Osteoblast (primary cell): ENCODE measurements around the gene GATC. TPM values are rescaled to one million over a fixed set of nuclear protein-coding genes. Genes with fewer than 3 reads are reported as not detected.

Experiments
- DNase-seq: peaks from one replicate; pipeline ENCODE4 v3.0.0; 2011; ENCODE audit warnings: low spot score, mixed read lengths; ENCODE audit not compliant: insufficient read length; ENCODE audit errors: missing footprints
- H2AFZ ChIP-seq: 2 replicates; pipeline ENCODE4 v1.6.0; 2011; ENCODE audit warnings: mild to moderate bottlenecking, low read length
- H3K27ac ChIP-seq: 2 replicates; pipeline ENCODE4 v1.5.1; 2011; ENCODE audit warnings: mild to moderate bottlenecking, low read depth, low read length, moderate library complexity
- H3K27me3 ChIP-seq: 2 replicates; pipeline ENCODE4 v1.6.0; 2012; ENCODE audit warnings: mild to moderate bottlenecking, control low read depth, inconsistent platforms, low read length, moderate library complexity; ENCODE audit not compliant: insufficient read depth
- H3K36me3 ChIP-seq: 2 replicates; pipeline ENCODE4 v1.5.1; 2011; ENCODE audit warnings: mild to moderate bottlenecking, low read length, control low read depth, moderate library complexity; ENCODE audit not compliant: insufficient read depth
- H3K4me1 ChIP-seq: 2 replicates; pipeline ENCODE4 v1.5.1; 2011; ENCODE audit warnings: mild to moderate bottlenecking, low read length, control low read depth, moderate library complexity; ENCODE audit not compliant: insufficient read depth
- H3K4me2 ChIP-seq: 2 replicates; pipeline ENCODE4 v1.6.0; 2011; ENCODE audit warnings: mild to moderate bottlenecking, low read length; ENCODE audit not compliant: insufficient read depth
- H3K4me3 ChIP-seq: fragments of 200-600 bp; sonication (generic); 3 replicates; pipeline ENCODE4 v1.5.1; 2012; ENCODE audit warnings: mild to moderate bottlenecking, low read length, inconsistent platforms; ENCODE audit not compliant: insufficient read depth
- H3K79me2 ChIP-seq: 2 replicates; pipeline ENCODE4 v1.6.0; 2012; ENCODE audit warnings: mild to moderate bottlenecking, low read length, control low read depth, inconsistent platforms; ENCODE audit not compliant: insufficient read depth
- H3K9me3 ChIP-seq: 2 replicates; pipeline ENCODE4 v1.5.1; 2011; ENCODE audit warnings: low read depth, low read length, control low read depth
- H4K20me1 ChIP-seq: 2 replicates; pipeline ENCODE4 v1.6.0; 2012; ENCODE audit warnings: mild to moderate bottlenecking, low read length, control low read depth; ENCODE audit not compliant: insufficient read depth
- total RNA-seq: library from RNA; depleted of rRNA; stranded (reverse); fragments of >200 nt; gene quantifications from 2 replicates; pipeline ENCODE4 v1.2.3, GENCODE V29; 2012
- TF ChIP-seq, protein P1 (sequence below): IDR thresholded peaks from 2 replicates; pipeline ENCODE4 v1.5.1; 2011; ENCODE audit warnings: mild to moderate bottlenecking, low read depth, low read length, moderate library complexity; ENCODE audit errors: extremely low read depth

Gene GATC
- total RNA-seq, 1 donor, result 14.5 TPM

DNA sequence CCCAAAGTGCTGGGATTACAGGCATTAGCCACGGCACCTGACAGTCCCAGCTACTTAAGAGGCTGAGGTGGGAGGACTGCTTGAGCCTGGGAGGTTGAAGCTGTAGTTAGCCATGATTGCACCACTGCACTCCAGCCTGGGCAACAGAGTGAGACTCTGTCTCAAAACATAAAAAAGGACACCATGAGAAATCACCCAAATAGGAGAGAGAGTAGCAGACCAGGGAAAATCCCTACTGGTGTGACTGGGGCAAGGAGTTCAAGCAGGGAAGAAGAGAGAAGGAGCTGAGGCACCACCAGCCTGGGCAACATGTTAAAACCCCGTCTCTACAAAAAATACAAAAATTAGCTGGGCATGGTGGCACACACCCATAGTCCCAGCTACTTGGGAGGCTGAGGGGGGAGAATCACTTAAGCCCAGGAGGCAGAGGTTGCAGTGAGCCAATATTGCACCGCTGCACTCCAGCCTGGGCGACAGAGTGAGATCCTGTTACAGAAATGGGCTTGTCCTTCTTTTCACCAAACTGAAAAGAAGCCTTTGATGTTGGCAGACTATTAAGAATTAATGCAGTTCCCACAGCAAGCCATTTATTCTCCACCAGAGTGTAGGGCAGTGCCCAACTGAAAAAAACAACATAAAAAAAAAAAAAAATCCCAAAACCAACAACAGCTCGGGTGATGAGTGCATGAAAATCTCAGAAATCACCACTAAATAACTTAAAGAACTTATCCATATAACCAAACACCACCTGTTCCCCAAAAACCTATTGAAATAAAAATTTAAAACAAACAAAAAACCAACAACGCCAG is 27.8 kb downstream of the GATC start:
- Histone ChIP-seq H3K9me3 (no peaks in the 10 kb centered on the region), H3K79me2 (peaks cover 31% of the 10 kb centered on the region), H3K4me2 (peak overlapping the region; percentile 6), H3K27me3 (no peaks in the 10 kb centered on the region), H3K4me3 (no peak overlapping the region), H3K27ac (no peak overlapping the region), H3K36me3 (no peaks in the 10 kb centered on the region), H3K4me1 (peaks cover 14% of the 10 kb centered on the region), H2AFZ (no peak overlapping the region), H4K20me1 (peaks cover 3% of the 10 kb centered on the region)
- DNase-seq, result no peak
- TF ChIP-seq, protein P1, sequence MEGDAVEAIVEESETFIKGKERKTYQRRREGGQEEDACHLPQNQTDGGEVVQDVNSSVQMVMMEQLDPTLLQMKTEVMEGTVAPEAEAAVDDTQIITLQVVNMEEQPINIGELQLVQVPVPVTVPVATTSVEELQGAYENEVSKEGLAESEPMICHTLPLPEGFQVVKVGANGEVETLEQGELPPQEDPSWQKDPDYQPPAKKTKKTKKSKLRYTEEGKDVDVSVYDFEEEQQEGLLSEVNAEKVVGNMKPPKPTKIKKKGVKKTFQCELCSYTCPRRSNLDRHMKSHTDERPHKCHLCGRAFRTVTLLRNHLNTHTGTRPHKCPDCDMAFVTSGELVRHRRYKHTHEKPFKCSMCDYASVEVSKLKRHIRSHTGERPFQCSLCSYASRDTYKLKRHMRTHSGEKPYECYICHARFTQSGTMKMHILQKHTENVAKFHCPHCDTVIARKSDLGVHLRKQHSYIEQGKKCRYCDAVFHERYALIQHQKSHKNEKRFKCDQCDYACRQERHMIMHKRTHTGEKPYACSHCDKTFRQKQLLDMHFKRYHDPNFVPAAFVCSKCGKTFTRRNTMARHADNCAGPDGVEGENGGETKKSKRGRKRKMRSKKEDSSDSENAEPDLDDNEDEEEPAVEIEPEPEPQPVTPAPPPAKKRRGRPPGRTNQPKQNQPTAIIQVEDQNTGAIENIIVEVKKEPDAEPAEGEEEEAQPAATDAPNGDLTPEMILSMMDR, result no peak

DNA sequence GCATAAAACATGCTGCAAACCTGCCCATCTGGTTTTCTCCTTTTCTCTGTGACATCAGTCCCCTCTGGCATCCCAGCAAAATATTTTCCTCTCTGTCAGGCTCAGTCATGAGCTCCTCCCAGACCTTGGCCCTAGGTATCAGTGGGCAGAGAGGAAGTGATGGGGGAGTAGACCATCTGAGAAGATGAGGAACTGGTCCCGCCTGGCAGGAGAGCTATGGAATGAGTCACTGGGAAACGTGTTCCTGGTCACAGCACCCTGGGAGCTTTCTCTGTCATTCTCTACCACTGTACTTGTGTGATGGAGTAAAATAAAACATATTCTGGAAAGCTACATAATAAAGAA is 28.3 kb downstream of the GATC start:
- TF ChIP-seq, protein P1, result no peak
- peaks cover 4% of the 10 kb centered on the region for H4K20me1 ChIP-seq
- H2AFZ ChIP-seq, result no peak overlapping the region
- H3K4me3 ChIP-seq, result no peak overlapping the region
- no peaks in the 10 kb centered on the region for H3K9me3 ChIP-seq
- H3K27ac ChIP-seq, result no peak overlapping the region
- H3K4me2 ChIP-seq, result peak overlapping the region; percentile 6
- H3K79me2 ChIP-seq, result peaks cover 26% of the 10 kb centered on the region
- H3K27me3 ChIP-seq, result no peaks in the 10 kb centered on the region
- DNase-seq, result peak; percentile 93
- H3K4me1 ChIP-seq, result peaks cover 14% of the 10 kb centered on the region
- H3K36me3 ChIP-seq, result no peaks in the 10 kb centered on the region

DNA sequence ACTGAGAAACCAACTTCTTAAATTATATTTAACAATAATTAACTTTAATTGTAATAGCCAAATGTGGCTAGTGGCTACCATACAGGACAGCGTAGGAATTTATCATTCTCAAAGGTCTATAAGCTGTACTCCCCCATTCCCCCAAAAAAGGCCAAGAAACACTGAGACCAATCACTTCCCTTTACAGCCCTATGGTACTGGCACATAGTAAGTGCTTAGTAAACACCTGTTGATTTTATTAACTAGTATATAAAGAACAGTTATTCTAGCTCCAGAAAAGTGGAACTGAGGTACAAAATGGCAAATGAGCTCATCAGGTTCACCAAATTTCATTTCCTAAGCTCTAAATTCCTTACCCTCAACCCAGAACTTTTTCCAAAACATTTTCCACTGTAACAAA is 29.4 kb downstream of the GATC start:
- H3K36me3 ChIP-seq, result no peaks in the 10 kb centered on the region
- H3K4me3 ChIP-seq, result no peak overlapping the region
- peaks cover 9% of the 10 kb centered on the region for H3K4me1 ChIP-seq
- H3K4me2 ChIP-seq, result no peak overlapping the region
- H3K27ac ChIP-seq, result no peak overlapping the region
- TF ChIP-seq, protein P1, result no peak
- H2AFZ ChIP-seq, result no peak overlapping the region
- no peaks in the 10 kb centered on the region for H3K9me3 ChIP-seq
- no peaks in the 10 kb centered on the region for H3K27me3 ChIP-seq
- H4K20me1 ChIP-seq, result peaks cover 6% of the 10 kb centered on the region
- H3K79me2 ChIP-seq, result peaks cover 16% of the 10 kb centered on the region
- DNase-seq, result no peak

DNA sequence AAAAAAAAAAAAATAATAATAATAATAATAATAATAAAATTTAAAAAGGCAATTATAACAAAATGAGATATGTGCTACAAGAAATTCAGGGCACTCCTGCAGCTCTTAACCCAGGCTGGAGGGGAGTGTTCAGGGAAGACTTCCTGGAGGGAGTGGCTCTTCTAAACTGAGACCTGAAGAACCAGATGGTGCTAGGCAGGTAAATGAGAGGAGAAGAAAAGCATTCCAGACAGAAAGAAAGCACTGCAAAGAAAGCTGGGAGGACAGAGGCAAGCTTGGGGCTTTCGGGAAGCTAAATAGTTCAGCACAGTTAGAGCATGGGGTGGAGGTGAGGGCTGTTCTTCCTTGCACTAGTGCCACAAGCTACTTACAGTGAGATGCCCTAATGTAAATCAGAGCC is 33.2 kb downstream of the GATC start:
- H3K27me3 ChIP-seq, result no peaks in the 10 kb centered on the region
- H3K4me2 ChIP-seq, result no peak overlapping the region
- no peaks in the 10 kb centered on the region for H3K36me3 ChIP-seq
- H4K20me1 ChIP-seq, result peaks cover 6% of the 10 kb centered on the region
- H2AFZ ChIP-seq, result no peak overlapping the region
- peaks cover 6% of the 10 kb centered on the region for H3K4me1 ChIP-seq
- no peak overlapping the region for H3K4me3 ChIP-seq
- H3K9me3 ChIP-seq, result no peaks in the 10 kb centered on the region
- H3K79me2 ChIP-seq, result peaks cover 4% of the 10 kb centered on the region
- DNase-seq, result no peak
- TF ChIP-seq, protein P1, result no peak
- no peak overlapping the region for H3K27ac ChIP-seq
